Endothelial cell of umbilical vein (primary cell): ENCODE results near the gene ABCC1.

ENCODE experiments used
- CTCF ChIP-seq, 2 donors: IDR thresholded peaks; 1 replicate in 1 of 2; 2 replicates in 1 of 2; pipeline ENCODE4 v1.5.1; 2011; ENCODE audit warnings: low read length in 2 of 2, mild to moderate bottlenecking in 2 of 2, moderate library complexity in 2 of 2, control low read depth in 1 of 2, inconsistent platforms in 1 of 2, low read depth in 1 of 2; ENCODE audit not compliant: insufficient read depth in 1 of 2; ENCODE audit errors: extremely low read depth in 1 of 2
- MAX ChIP-seq: IDR thresholded peaks from 2 replicates; pipeline ENCODE4 v1.6.1; 2011; ENCODE audit not compliant: insufficient read depth, insufficient read length

GRCh38 chr16:16092925-16093627 is 143.7 kb downstream of the ABCC1 start:
- TF ChIP-seq CTCF (IDR thresholded peaks at IDR 0.05; ENCODE audit: extremely low read depth in 1 of 2, insufficient read depth in 1 of 2, low read depth in 1 of 2, low read length in 2 of 2) (no peak), MAX (no peak)
